HG03039 (cell line): ENCODE data around the gene IDUA.
"Not testable (repeated sequence)": the region's sequence is repeated elsewhere in the genome, so short reads cannot be mapped to it uniquely, and the experiment has no call there.

Experiments used
- ATAC-seq: cut with Tn5 transposase; IDR thresholded peaks from one replicate; pipeline ENCODE4 v1.9.1; 2021; ENCODE audit warnings: mild to moderate bottlenecking, moderate library complexity; ENCODE audit not compliant: unreplicated experiment

IDUA gene

GRCh38 chr4:999240-999863, 12.5 kb downstream of the IDUA start:
- ATAC-seq, result not testable (repeated sequence)

DNA sequence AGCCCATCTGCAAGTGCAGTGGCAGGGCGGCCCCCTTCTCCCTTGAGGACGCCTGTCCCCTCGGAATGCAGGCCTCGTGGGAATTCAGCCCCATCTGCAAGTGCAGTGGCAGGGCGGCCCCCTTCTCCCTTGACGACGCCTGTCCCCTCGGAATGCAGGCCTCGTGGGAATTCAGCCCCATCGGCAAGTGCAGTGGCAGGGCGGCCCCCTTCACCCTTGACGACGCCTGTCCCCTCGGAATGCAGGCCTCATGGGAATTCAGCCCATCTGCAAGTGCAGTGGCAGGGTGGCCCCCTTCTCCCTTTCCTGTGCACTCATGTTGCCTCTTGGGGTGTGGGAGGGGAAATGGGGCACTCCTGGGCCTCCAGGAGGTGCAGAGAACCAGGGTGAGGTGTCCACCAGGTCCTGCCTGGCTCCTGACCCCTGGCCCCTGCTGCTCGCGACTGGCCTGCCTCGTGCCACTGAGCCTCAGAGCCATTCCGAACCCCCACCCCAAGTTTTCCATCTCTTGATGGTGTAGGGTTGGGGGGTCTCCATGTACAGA, 13.1 kb downstream of the IDUA start:
- no peak for ATAC-seq

- no peak for ATAC-seq
Measured at GRCh38 chr4:1000686-1001260, 13.9 kb downstream of the IDUA start.

DNA sequence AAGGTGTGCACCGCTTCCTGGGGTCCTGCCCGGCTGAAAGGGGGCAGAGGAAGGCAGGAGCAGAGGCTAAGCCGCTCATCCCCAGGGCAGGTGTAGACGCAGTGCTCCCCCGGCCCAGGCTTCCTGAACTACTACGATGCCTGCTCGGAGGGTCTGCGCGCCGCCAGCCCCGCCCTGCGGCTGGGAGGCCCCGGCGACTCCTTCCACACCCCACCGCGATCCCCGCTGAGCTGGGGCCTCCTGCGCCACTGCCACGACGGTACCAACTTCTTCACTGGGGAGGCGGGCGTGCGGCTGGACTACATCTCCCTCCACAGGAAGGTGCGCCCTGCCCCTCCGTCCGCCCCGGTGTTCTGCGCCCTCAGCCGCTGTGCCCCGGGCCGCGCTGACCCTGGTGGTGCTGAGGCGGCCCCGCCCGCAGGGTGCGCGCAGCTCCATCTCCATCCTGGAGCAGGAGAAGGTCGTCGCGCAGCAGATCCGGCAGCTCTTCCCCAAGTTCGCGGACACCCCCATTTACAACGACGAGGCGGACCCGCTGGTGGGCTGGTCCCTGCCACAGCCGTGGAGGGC, 14.8 kb downstream of the IDUA start:
- no peak for ATAC-seq

- ATAC-seq, result no peak
Measured at GRCh38 chr4:1002131-1002630, 15.3 kb downstream of the IDUA start.

DNA sequence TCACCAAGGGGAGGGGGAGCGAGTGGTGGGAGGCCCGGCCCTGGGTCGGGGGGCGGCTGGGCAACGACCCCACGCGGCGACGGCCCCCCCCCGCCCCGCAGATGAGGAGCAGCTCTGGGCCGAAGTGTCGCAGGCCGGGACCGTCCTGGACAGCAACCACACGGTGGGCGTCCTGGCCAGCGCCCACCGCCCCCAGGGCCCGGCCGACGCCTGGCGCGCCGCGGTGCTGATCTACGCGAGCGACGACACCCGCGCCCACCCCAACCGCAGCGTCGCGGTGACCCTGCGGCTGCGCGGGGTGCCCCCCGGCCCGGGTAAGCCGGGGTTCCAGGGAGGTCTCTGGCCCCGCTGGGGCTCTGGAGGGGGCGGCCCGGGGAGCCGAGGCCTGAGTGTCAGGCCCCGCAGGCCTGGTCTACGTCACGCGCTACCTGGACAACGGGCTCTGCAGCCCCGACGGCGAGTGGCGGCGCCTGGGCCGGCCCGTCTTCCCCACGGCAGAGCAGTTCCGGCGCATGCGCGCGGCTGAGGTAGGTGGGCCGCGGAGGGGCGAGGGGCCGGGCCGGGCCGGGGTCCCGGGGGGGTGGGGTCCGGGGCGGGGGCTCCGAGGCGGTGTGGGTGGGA, 15.9 kb downstream of the IDUA start:
- no peak for ATAC-seq

DNA sequence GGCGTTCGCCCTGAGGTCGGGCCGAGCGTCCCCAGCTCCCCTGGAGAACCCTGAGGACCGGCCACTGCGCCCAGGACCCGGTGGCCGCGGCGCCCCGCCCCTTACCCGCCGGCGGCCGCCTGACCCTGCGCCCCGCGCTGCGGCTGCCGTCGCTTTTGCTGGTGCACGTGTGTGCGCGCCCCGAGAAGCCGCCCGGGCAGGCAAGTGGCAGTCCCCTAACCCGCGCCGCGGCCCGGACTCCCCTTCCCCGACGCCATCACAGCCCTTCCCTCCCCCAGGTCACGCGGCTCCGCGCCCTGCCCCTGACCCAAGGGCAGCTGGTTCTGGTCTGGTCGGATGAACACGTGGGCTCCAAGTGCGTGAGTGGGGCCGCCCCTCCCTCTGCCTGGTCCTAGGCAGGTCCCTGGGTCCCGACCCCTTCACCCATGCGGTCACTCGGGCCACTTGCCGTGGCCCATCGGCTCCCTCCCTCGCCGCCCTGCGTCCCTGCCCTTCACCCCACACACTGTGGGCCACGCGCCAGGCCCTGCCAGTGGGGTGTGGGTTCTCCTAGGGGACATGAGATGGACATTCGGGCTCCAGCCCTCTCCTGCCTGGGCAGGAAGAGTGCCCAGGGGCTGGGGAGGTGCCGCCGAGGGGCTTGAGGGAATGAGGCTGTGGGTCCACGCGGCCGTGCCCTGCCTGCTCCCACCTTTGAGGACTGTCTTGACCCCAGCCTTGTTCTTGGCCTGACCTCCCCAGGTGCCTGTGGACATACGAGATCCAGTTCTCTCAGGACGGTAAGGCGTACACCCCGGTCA, 16.6 kb downstream of the IDUA start:
- ATAC-seq, result no peak

DNA sequence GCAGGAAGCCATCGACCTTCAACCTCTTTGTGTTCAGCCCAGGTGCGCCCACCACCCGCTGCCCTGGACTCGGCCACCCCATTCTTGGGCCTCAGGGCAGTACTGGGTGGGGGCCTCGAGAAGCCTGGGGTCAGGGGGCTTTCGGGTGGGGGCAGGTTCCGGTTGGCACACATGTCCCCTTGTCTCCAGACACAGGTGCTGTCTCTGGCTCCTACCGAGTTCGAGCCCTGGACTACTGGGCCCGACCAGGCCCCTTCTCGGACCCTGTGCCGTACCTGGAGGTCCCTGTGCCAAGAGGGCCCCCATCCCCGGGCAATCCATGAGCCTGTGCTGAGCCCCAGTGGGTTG, 17.2 kb downstream of the IDUA start:
- no peak for ATAC-seq

DNA sequence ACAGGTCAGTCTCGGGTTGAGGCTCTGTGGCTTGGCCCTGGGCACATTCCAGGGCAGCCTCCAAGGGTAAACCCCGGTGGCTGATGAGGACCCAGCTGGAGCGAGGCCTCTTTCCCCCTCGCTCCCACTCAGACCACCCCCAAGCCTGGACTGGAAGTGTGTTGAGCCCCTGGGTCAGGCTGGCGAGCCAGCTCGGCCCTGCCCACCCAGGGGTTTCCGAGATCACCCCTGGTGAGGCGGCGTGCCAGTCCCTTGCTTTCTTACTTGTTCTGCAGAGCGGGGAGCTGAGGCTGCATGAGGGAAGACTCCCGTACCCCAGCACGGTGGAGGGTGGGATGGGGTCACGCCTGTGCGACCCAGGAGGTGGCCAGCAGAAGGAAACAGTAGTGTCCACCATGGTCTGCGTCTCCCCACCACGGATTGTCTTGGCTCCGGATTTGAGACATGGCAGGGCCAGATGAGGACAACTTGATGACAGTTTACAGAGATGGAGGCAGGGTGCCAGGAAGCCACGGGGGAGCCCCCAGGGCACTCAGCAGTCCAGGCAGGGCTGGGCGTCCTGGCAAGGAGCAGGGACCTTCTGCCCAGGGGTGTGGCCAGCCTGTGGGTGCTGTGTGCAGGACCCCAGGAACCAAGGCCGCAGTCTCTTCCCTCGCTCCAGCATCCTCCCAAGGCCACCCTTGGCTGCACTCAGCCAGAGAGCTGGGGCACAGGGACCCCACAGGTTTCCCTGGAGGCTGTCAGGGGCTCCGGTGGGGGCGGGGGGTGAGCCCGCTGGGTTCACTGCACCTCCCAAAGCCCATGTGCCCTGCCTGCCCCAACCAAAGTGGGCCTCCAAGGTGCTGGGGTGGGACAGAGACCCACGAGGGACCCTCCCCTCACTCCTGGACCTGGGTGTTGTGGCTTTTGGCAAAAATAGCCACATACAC, 18.0 kb downstream of the IDUA start:
- ATAC-seq, result no peak

DNA sequence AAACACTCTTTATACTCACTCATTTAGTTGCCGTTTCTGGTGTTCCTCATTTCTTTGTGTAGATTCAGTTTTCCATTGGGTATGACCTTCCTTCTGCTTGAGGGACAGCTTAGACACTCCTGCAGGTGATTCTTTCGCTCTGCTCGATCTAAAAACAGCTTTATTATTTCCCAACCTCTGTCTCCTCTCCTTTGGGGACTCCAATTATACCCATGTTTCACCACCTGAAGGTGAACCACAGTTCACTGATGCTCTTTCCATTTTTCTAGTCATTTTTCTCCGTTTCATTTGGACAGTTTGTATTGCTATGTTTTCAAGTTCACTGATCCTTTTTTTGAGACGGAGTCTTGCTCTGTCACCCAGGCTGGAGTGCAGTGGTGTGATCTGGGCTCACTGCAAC, 20.0 kb downstream of the IDUA start:
- ATAC-seq, result no peak

GRCh38 chr4:1008840-1009541, 22.1 kb downstream of the IDUA start:
- peak; percentile 5 for ATAC-seq

DNA sequence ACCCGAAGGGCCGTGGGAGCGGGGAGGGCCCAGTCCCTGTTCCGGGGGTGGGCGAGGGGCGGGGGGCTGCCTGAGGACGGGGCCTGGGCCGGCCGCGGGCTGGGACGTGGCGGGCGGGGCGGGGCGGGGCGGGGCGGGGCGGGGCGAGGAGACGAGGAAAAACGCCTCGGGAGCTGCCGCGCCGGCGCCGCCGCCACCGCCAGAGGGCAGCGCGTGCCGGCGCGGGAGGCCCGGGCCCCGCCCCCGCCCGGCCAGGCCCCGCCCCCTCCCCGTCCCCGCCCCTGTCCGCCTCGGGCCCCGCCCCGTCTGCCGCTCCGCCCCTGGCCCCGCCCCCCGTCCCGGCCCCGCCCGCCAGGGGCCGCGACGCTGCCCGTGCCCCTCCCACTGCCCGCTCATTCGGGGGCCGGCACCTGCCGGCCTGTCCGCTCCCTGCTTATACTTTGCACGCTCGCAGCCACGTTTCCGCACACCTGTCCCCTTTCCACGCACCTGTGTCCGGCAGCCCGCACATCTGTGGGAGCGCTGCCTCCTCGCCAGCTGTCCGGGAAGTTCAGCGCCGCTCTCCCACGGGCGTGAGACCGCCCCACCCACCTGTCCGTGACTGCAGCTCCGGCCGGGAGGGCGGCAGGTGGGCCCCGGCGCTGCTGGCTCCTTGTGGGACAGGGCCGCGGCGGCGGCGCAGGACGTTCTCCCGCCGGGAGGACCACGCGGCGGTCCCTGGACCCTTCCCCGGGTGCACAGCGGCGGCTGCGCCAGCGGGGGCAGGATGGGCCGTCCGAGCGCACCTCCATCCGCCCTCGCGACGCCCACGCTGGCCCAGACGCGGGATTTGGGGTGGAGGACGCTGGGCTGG, 22.9 kb downstream of the IDUA start:
- ATAC-seq, result peak; percentile 43

DNA sequence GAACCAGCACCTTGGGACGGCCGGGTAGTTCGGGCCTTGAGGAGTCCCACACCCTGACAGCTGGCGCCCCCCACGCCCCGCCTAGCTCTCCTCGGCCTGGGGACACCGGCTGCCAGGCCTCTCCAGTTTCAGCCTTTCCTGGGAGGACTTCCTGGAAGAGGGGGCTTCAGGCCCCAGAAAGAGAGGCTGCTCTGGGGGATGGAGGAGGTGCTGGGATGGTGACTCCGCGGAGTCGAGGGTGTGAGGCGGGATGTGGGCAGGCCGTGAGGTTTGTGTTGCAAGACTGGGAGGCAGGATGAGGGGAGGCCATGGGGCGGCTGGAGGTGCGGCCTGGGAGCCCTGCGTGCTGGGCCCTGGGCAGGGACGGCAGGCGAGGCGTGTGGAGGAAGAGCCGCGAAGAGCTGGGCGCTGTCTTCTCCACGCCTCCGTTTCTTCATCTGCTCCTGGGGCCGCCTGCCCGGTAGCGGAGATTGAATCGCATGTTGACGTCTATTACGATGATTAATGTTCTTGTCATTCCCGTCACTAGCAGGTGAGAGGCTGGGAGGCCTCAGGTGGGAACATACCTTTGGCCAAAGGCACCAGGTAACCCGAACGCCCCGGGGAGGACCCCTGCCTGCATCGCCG, 23.7 kb downstream of the IDUA start:
- no peak for ATAC-seq

DNA sequence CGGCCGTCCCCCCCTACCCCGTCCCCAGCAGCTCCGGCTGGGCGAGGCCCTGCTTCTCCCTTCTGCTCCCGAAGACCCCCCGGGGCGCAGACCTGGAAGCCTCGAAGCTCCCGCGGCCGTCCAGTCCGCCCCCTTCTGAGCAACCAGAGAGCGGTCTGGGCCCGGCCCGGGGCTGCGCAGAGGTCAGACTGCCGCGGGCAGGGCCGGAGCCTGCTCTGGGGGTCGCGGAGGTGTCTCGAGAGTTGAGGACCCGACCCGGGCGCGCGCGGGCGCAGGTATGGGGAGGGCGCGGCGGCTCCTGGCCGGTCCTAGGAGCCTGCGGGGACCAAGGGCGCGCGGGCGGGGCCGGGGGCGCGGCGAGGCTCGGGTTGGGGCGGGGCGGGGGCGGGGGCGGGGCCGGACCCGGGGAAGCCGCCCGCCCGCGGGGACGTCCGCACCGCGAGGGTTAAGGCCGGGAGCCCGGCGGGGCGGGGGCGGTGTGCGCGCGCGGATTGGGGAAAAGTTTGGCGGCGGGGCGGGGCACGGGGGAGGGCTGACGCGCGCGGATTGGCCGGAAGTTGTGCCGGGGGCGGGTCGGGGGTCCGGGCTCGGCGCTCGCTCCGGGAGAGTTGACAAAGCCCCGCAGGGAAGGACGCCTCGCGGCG, 24.3 kb downstream of the IDUA start, which contains the start of gene FGFRL1:
TSS of gene FGFRL1 (plus strand) at position 605 of the 644 bp plus-strand sequence. CDS start 860 bp downstream, outside the sequence.
- peak; percentile 40 for ATAC-seq

GRCh38 chr4:1011666-1012033, 24.8 kb downstream of the IDUA start:
- ATAC-seq, result peak; percentile 1

- ATAC-seq, result no peak
Measured at GRCh38 chr4:1012034-1012739, 25.3 kb downstream of the IDUA start.
